GM13977 (cell line): ENCODE results near the gene RGS16.

Source experiments
- DNase-seq: peaks from one replicate; pipeline ENCODE4 v3.0.0; 2012; ENCODE audit warnings: low spot score
- in situ Hi-C: fragments of 300-500 bp; cut with MboI; formaldehyde crosslinking; loops from one replicate; pipeline ENCODE4 v1.12.0; 2022; ENCODE audit warnings: low sequenced_read_pairs, low pct_unique_long_range_greater_than_20kb, mixed read lengths, inconsistent platforms; ENCODE audit not compliant: unreplicated experiment
- TF ChIP-seq, protein P1 (sequence below): IDR thresholded peaks from 2 replicates; pipeline ENCODE4 v1.5.1; 2012; ENCODE audit warnings: mild to moderate bottlenecking, control low read depth; ENCODE audit not compliant: insufficient read depth; ENCODE audit errors: extremely low read depth, missing control alignments

Gene RGS16

DNA sequence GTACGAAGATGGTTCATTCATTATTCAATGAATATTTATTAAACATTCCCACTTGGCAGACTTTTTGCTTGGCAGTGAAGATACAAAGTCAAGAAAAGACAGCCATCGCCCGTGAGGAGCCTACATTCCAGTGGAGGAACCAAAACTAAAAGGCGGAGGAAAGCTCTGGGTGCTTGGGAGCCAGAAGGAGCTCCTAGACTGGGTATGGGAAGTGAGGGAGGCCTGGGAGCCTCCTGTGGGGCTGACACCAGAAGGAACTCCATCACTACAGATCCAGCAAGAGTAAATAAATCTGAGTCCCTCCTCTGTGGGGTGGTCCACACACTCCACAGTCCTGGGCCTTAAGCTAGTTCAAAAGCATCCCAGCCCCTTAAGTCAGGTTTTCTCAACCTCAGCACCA, 30.0 kb downstream of the RGS16 start:
- DNase-seq, result no peak
- in situ Hi-C loops, result no loop called here
- TF ChIP-seq, protein P1, sequence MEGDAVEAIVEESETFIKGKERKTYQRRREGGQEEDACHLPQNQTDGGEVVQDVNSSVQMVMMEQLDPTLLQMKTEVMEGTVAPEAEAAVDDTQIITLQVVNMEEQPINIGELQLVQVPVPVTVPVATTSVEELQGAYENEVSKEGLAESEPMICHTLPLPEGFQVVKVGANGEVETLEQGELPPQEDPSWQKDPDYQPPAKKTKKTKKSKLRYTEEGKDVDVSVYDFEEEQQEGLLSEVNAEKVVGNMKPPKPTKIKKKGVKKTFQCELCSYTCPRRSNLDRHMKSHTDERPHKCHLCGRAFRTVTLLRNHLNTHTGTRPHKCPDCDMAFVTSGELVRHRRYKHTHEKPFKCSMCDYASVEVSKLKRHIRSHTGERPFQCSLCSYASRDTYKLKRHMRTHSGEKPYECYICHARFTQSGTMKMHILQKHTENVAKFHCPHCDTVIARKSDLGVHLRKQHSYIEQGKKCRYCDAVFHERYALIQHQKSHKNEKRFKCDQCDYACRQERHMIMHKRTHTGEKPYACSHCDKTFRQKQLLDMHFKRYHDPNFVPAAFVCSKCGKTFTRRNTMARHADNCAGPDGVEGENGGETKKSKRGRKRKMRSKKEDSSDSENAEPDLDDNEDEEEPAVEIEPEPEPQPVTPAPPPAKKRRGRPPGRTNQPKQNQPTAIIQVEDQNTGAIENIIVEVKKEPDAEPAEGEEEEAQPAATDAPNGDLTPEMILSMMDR, result no peak

DNA sequence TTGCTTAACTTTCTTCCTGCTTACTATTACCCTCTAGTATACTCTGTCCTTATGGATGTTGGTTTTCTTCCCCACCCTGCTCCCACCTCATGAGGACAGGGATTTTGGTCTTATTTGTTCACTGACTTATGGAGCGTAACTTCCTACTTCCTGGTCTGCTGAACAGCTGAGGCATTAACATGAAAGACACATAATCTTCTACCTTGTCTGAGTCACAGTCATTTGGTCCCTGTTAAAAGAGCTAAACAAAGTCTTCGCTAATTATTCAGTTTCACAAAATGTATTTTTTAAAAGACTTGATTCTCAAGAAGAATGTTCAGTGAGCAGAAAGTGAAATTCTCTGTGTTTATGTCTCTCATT, 33.6 kb downstream of the RGS16 start:
- TF ChIP-seq, protein P1, result no peak
- in situ Hi-C loops, result no loop called here
- DNase-seq, result peak; percentile 12

DNA sequence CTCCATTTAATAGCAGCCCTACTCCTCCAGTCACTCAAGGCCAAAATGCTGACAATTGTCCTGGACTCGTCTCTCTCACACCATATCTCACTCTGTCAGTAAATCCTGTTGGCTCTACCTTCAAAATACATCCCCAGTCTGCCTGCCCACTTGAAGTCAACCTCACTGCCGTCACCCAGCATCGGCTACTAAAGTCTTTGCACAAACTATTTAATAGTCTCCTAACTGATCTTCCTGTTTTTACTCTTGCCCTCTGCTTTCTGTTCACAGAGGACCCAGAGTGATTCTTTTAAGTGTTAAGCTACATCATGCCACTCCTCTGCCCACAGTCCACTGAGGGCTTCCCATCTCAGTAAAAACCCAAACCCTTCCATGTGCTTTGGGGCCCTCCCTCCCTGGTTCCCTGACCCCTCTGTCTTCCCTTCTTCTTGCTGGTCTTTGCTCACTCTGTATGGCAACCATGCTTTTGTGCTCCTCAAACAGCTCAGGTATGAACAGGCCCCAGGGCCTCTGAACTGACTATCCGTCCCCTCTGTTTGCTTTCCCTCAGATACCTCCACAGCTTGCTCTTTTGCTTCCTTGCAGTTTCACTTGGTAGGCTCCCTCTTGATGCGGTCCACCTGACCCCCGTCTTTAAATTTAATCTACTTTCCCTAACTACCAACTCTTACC, 34.1 kb downstream of the RGS16 start:
- no peak for DNase-seq
- in situ Hi-C loops, result no loop called here
- TF ChIP-seq, protein P1, result no peak

DNA sequence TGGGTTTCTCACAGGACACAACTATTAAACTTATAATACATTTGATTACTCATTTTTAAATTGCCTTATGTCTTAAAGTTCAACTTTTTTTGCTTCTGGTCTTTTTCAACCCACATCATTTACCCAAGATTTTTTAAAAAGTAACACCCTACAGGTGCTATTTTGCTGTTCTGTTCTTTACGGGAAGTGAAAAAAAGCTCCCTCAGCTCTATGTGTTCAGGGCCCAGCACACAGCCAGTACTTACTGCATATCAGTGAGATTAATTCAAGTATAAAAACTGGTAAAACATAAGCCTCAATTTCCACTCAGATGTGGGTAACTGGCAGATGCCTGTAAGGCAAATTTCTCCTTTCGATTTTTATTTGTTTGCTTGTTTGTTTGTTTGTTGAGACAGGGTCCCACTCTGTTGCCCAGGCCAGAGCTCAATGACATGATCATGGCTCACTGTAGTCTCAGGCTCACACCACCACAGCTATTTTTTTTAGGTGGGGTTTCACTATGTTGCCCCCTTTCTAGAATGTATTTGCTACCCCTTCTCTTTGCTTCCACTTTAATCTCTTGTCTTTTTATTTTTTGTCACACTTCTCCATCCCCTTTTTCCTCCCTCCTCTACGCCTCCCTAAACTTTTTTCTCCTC, 35.4 kb downstream of the RGS16 start:
- no peak for DNase-seq
- in situ Hi-C loops, result no loop called here
- TF ChIP-seq, protein P1, result no peak

DNA sequence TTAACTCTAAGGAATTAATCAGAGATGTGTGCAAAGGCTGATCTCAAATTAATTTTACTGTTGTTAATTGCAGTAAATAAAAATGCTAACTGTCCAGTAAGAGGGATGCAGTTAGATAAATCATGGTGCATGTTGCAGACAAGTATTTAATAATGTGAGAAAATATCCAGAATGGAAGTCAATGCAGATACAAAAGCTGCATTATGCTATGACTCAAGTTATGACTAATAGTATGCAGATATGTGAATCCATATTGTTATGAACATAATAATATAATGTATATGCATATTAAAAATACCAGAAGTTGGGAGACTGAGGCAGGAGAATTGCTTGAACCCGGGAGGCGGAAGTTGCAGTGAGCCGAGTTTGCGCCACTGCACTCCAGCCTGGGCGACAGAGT, 36.6 kb downstream of the RGS16 start:
- in situ Hi-C loops, result no loop called here
- no peak for DNase-seq
- TF ChIP-seq, protein P1, result no peak

GRCh38 chr1:182565537-182565936, 38.7 kb downstream of the RGS16 start:
- no peak for DNase-seq
- in situ Hi-C loops, result no loop called here
- TF ChIP-seq, protein P1, result no peak
